Neural progenitor cell (in vitro differentiated cells): Measurements from ENCODE around the gene AKAP6. TPM values are rescaled to one million over a fixed set of nuclear protein-coding genes. Genes with fewer than 3 reads are reported as not detected.

Source experiments
- DNase-seq: peaks from one replicate; pipeline ENCODE4 v3.0.0-alpha.2; 2016; ENCODE audit warnings: low spot score
- H2AFZ ChIP-seq: fragments of 200-600 bp; sonication (generic); replicated peaks from 2 replicates; pipeline ENCODE4 v1.6.1; 2016; ENCODE audit warnings: antibody characterized with exemption
- H3F3A ChIP-seq: fragments of 200-600 bp; sonication (generic); 2 replicates; pipeline ENCODE4 v1.6.1; 2016; ENCODE audit warnings: antibody characterized with exemption, low read depth
- H3K27ac ChIP-seq: fragments of 200-600 bp; sonication (generic); 2 replicates; pipeline ENCODE4 v1.5.1; 2016; ENCODE audit warnings: mild to moderate bottlenecking
- H3K27me3 ChIP-seq: fragments of 200-600 bp; sonication (generic); 2 replicates; pipeline ENCODE4 v1.6.1; 2016; ENCODE audit warnings: mild to moderate bottlenecking, moderate library complexity
- H3K36me3 ChIP-seq: fragments of 200-600 bp; sonication (generic); 2 replicates; pipeline ENCODE4 v1.5.1; 2016
- H3K4me1 ChIP-seq: fragments of 200-600 bp; sonication (generic); 2 replicates; pipeline ENCODE4 v1.6.1; 2016; ENCODE audit warnings: mixed run types
- H3K4me2 ChIP-seq: fragments of 200-600 bp; sonication (generic); 2 replicates; pipeline ENCODE4 v1.6.1; 2016
- H3K4me3 ChIP-seq: fragments of 200-600 bp; sonication (generic); 2 replicates; pipeline ENCODE4 v1.5.1; 2016
- H3K79me2 ChIP-seq: fragments of 200-600 bp; sonication (generic); 2 replicates; pipeline ENCODE4 v1.6.1; 2016; ENCODE audit warnings: low read depth
- H3K9ac ChIP-seq: fragments of 200-600 bp; sonication (generic); 2 replicates; pipeline ENCODE4 v1.6.1; 2016
- H3K9me3 ChIP-seq: fragments of 200-600 bp; sonication (generic); 2 replicates; pipeline ENCODE4 v1.5.1; 2016; ENCODE audit warnings: low read depth
- H4K20me1 ChIP-seq: fragments of 200-600 bp; sonication (generic); 2 replicates; pipeline ENCODE4 v1.6.1; 2016; ENCODE audit warnings: low read depth
- H3K27ac Mint-ChIP-seq: 3 replicates; pipeline ENCODE4 v1.8.0; 2021; ENCODE audit warnings: mixed read lengths
- H3K27me3 Mint-ChIP-seq: 2 replicates; pipeline ENCODE4 v1.8.0; 2022; ENCODE audit warnings: low read depth, mild to moderate bottlenecking, inconsistent platforms, moderate library complexity, mixed read lengths; ENCODE audit not compliant: insufficient read depth
- H3K36me3 Mint-ChIP-seq: 3 replicates; pipeline ENCODE4 v1.8.0; 2021; ENCODE audit warnings: mixed read lengths
- H3K4me1 Mint-ChIP-seq: 3 replicates; pipeline ENCODE4 v1.8.0; 2021; ENCODE audit warnings: mixed read lengths
- H3K4me3 Mint-ChIP-seq: 3 replicates; pipeline ENCODE4 v1.8.0; 2021; ENCODE audit warnings: mild to moderate bottlenecking, moderate library complexity, mixed read lengths
- H3K9me3 Mint-ChIP-seq: 3 replicates; pipeline ENCODE4 v1.8.0; 2020; ENCODE audit warnings: mixed read lengths
- EZH2 ChIP-seq: fragments of 200-600 bp; sonication (generic); IDR thresholded peaks from 2 replicates; pipeline ENCODE4 v1.6.1; 2017; ENCODE audit warnings: antibody characterized with exemption, mild to moderate bottlenecking, moderate library complexity
- EZH2phosphoT487 ChIP-seq: fragments of 200-600 bp; sonication (generic); IDR thresholded peaks from 2 replicates; pipeline ENCODE4 v1.6.1; 2017; ENCODE audit warnings: antibody characterized with exemption
- total RNA-seq: library from RNA; depleted of rRNA; stranded (reverse); fragments of >200 nt; gene quantifications from 2 replicates; pipeline ENCODE4 v1.2.3, GENCODE V29; 2015; ENCODE audit warnings: low replicate concordance
- TF ChIP-seq, protein P1 (sequence below): fragments of 200-600 bp; sonication (generic); IDR thresholded peaks from 2 replicates; pipeline ENCODE4 v1.5.1; 2017; ENCODE audit warnings: antibody characterized with exemption, mild to moderate bottlenecking

AKAP6 gene
- total RNA-seq, 1 donor from 2014 or later, result 3.7 TPM

DNA sequence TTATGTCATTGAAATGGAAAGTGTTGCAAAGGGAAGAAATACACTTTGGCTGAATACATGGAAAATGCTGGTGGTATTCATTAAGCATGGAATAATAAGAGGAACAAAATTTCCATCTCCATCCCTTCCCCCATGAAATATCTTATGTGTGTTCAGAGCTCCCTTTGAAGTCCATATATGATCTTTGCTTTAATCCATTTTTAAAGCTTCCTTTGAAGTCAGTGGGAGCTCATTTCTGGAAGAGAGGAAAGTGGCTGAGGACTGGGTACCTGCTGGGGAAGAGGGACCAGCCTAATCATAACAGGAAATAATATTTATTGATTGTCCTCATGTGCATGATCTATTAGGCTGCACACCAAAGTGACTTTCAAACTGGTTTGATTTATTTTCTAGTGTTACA, 49.2 kb downstream of the AKAP6 start:
- Histone ChIP-seq H3K9ac (no peak overlapping the region), H3K36me3 (no peaks in the 10 kb centered on the region), H3K27me3 (no peaks in the 10 kb centered on the region), H3K27ac (no peak overlapping the region), H4K20me1 (no peaks in the 10 kb centered on the region), H3K4me2 (no peak overlapping the region), H3K79me2 (no peaks in the 10 kb centered on the region), H2AFZ (no peak overlapping the region), H3K4me1 (no peaks in the 10 kb centered on the region), H3K9me3 (no peaks in the 10 kb centered on the region), H3K4me3 (no peak overlapping the region), H3F3A (no peaks in the 10 kb centered on the region)
- Mint-ChIP-seq H3K9me3 (no peaks in the 10 kb centered on the region), H3K27ac (no peak overlapping the region), H3K36me3 (no peaks in the 10 kb centered on the region), H3K27me3 (no peaks in the 10 kb centered on the region), H3K4me1 (peaks cover 30% of the 10 kb centered on the region), H3K4me3 (no peak overlapping the region)
- DNase-seq, result no peak
- TF ChIP-seq, protein P1, sequence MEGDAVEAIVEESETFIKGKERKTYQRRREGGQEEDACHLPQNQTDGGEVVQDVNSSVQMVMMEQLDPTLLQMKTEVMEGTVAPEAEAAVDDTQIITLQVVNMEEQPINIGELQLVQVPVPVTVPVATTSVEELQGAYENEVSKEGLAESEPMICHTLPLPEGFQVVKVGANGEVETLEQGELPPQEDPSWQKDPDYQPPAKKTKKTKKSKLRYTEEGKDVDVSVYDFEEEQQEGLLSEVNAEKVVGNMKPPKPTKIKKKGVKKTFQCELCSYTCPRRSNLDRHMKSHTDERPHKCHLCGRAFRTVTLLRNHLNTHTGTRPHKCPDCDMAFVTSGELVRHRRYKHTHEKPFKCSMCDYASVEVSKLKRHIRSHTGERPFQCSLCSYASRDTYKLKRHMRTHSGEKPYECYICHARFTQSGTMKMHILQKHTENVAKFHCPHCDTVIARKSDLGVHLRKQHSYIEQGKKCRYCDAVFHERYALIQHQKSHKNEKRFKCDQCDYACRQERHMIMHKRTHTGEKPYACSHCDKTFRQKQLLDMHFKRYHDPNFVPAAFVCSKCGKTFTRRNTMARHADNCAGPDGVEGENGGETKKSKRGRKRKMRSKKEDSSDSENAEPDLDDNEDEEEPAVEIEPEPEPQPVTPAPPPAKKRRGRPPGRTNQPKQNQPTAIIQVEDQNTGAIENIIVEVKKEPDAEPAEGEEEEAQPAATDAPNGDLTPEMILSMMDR, result no peak
- TF ChIP-seq EZH2phosphoT487 (no peak), EZH2 (no peak)

DNA sequence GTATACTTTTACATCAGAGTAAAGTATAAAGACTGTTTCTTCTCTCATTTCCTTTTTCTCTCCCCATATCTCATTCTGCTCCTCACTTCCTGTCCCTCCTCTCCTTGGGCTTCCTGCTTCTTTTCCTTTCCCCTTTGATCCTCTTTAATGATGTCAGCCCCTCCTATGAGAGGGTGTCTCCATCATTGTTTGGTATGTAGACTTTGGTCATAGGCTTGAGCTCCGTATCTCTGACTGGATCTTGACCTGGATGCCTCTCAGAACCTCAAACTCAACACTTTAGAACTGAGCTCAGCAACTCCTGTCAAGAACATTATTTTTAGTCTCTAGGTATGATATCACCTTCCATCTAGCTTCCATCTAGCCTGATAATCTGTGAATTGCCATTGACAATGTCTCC, 50.3 kb downstream of the AKAP6 start:
- no peak overlapping the region for H3K4me3 ChIP-seq
- H3F3A ChIP-seq, result no peaks in the 10 kb centered on the region
- no peak overlapping the region for H3K27ac Mint-ChIP-seq
- H4K20me1 ChIP-seq, result no peaks in the 10 kb centered on the region
- no peak overlapping the region for H3K9ac ChIP-seq
- H2AFZ ChIP-seq, result no peak overlapping the region
- H3K4me1 Mint-ChIP-seq, result peaks cover 31% of the 10 kb centered on the region
- H3K4me1 ChIP-seq, result no peaks in the 10 kb centered on the region
- no peak overlapping the region for H3K4me2 ChIP-seq
- H3K9me3 ChIP-seq, result no peaks in the 10 kb centered on the region
- H3K27me3 Mint-ChIP-seq, result no peaks in the 10 kb centered on the region
- no peak overlapping the region for H3K4me3 Mint-ChIP-seq
- H3K27me3 ChIP-seq, result no peaks in the 10 kb centered on the region
- H3K27ac ChIP-seq, result no peak overlapping the region
- no peaks in the 10 kb centered on the region for H3K79me2 ChIP-seq
- no peaks in the 10 kb centered on the region for H3K36me3 Mint-ChIP-seq
- no peak for DNase-seq
- H3K36me3 ChIP-seq, result no peaks in the 10 kb centered on the region
- TF ChIP-seq EZH2, result no peak
- TF ChIP-seq EZH2phosphoT487, result no peak
- TF ChIP-seq, protein P1, result no peak
- no peaks in the 10 kb centered on the region for H3K9me3 Mint-ChIP-seq

DNA sequence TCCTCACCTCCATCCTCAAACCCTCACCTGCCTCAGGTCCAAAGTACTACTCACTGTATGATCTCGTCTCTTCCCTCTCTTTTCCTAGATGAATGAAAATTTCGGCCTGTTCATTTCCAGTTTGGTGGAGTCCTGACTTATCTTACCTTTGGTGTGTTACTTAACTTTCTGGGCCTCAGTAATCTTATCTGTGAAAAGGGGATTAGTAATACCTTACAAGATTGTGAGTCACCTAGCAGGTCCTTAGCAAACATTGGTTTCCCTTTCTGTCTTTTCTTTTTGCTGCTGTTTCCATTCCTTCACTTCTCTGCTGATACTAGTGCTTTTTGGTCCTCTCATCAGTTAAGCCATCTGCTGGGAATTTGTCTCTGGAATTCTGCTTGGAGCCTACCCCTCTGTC, 52.8 kb downstream of the AKAP6 start:
- no peak overlapping the region for H3K4me3 Mint-ChIP-seq
- no peak overlapping the region for H3K27ac Mint-ChIP-seq
- H3K4me1 ChIP-seq, result no peaks in the 10 kb centered on the region
- H3K36me3 Mint-ChIP-seq, result no peaks in the 10 kb centered on the region
- no peak overlapping the region for H2AFZ ChIP-seq
- no peak overlapping the region for H3K4me3 ChIP-seq
- no peaks in the 10 kb centered on the region for H3K79me2 ChIP-seq
- H3K9ac ChIP-seq, result no peak overlapping the region
- no peak overlapping the region for H3K27ac ChIP-seq
- DNase-seq, result no peak
- peaks cover 33% of the 10 kb centered on the region for H3K4me1 Mint-ChIP-seq
- no peaks in the 10 kb centered on the region for H3K36me3 ChIP-seq
- no peaks in the 10 kb centered on the region for H3K9me3 Mint-ChIP-seq
- H3K9me3 ChIP-seq, result no peaks in the 10 kb centered on the region
- TF ChIP-seq EZH2phosphoT487 (no peak), EZH2 (no peak)
- TF ChIP-seq, protein P1, result no peak
- H4K20me1 ChIP-seq, result no peaks in the 10 kb centered on the region
- H3K4me2 ChIP-seq, result no peak overlapping the region
- no peaks in the 10 kb centered on the region for H3K27me3 ChIP-seq
- H3K27me3 Mint-ChIP-seq, result peaks cover 5% of the 10 kb centered on the region
- no peaks in the 10 kb centered on the region for H3F3A ChIP-seq

DNA sequence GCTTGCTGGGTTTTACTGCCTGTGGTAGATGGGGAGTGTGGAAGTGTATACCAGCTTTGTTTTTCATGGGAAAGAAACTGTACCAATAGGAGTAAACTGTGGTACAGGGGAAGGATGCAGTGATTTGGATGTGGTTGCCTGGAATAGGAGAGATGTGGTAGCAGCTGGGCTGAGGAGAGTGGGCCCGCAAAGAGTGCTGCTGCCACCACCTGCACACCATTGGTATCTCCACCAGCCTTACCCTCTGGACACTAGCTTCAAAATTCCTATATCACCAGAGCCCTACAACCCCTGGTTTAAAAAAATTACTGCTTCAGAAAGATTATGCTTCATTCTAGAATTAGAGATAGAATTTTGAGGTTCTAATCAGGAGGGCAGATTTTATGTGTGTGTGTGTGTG, 53.6 kb downstream of the AKAP6 start:
- peaks cover 5% of the 10 kb centered on the region for H3K27me3 Mint-ChIP-seq
- no peaks in the 10 kb centered on the region for H3K27me3 ChIP-seq
- H3K36me3 ChIP-seq, result no peaks in the 10 kb centered on the region
- H3K27ac ChIP-seq, result no peak overlapping the region
- H3K36me3 Mint-ChIP-seq, result no peaks in the 10 kb centered on the region
- no peaks in the 10 kb centered on the region for H4K20me1 ChIP-seq
- peak; percentile 64 for DNase-seq
- no peak overlapping the region for H3K4me3 Mint-ChIP-seq
- no peaks in the 10 kb centered on the region for H3K9me3 ChIP-seq
- peaks cover 24% of the 10 kb centered on the region for H3K4me1 Mint-ChIP-seq
- no peak overlapping the region for H2AFZ ChIP-seq
- H3K4me3 ChIP-seq, result no peak overlapping the region
- no peaks in the 10 kb centered on the region for H3K79me2 ChIP-seq
- no peak overlapping the region for H3K9ac ChIP-seq
- H3K9me3 Mint-ChIP-seq, result peaks cover 2% of the 10 kb centered on the region
- TF ChIP-seq, protein P1, result peak; percentile 76
- no peak for TF ChIP-seq EZH2
- no peak for TF ChIP-seq EZH2phosphoT487
- no peaks in the 10 kb centered on the region for H3K4me1 ChIP-seq
- no peak overlapping the region for H3K4me2 ChIP-seq
- no peaks in the 10 kb centered on the region for H3F3A ChIP-seq
- H3K27ac Mint-ChIP-seq, result no peak overlapping the region
